ENCODE results near the gene NTM.

Gene NTM

DNA sequence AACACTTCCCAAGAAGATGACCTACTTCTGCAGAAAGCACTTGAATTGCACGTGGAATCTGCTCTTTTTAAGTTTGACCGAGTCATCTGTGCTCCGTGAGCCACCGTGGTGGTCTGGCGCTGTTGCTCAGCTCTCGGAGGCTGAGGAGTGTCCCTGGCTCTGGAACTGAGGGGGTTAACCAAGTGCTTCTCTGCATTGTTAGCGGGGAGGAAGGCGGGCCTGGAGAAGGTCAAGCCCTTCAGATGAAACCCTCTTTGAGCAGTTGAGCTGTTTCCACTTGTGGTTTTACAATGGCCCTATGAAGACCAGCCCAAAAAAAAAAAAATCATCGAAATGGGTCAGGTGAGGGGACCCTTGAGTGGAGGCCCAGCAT lies 286.4 kb downstream of the NTM start:
- TF ChIP-seq, protein P1, sequence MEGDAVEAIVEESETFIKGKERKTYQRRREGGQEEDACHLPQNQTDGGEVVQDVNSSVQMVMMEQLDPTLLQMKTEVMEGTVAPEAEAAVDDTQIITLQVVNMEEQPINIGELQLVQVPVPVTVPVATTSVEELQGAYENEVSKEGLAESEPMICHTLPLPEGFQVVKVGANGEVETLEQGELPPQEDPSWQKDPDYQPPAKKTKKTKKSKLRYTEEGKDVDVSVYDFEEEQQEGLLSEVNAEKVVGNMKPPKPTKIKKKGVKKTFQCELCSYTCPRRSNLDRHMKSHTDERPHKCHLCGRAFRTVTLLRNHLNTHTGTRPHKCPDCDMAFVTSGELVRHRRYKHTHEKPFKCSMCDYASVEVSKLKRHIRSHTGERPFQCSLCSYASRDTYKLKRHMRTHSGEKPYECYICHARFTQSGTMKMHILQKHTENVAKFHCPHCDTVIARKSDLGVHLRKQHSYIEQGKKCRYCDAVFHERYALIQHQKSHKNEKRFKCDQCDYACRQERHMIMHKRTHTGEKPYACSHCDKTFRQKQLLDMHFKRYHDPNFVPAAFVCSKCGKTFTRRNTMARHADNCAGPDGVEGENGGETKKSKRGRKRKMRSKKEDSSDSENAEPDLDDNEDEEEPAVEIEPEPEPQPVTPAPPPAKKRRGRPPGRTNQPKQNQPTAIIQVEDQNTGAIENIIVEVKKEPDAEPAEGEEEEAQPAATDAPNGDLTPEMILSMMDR (IDR thresholded peaks at IDR 0.05; ENCODE audit: control insufficient read depth, extremely low read depth, insufficient read depth) = no peak
- no peak for DNase-seq (ENCODE audit: low read depth)
- H3K4me3 ChIP-seq (ENCODE audit: low read depth, low read length) = no peak overlapping the region

DNA sequence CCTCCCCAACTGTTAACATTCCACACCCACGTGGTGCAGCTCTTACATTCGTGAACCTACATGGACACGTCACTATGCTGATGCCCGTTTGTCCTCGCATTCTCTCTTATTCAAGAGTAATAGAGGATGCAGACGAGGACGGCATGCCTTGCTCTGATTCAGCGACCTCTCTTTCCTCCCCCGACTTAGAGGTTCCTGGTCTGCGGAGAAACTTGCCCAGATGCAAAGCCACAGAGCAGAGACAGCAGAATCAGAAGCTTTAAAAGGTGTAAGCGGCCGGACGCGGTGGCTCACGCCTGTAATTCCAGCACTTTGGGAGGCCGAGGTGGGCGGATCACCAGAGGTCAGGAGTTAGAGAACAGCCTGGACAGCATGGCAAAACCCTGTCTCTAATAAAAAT lies 288.0 kb downstream of the NTM start:
- no peak overlapping the region for H3K4me3 ChIP-seq (ENCODE audit: low read depth, low read length)
- DNase-seq (ENCODE audit: low read depth) = no peak
- TF ChIP-seq, protein P1 (IDR thresholded peaks at IDR 0.05; ENCODE audit: control insufficient read depth, extremely low read depth, insufficient read depth) = no peak

DNA sequence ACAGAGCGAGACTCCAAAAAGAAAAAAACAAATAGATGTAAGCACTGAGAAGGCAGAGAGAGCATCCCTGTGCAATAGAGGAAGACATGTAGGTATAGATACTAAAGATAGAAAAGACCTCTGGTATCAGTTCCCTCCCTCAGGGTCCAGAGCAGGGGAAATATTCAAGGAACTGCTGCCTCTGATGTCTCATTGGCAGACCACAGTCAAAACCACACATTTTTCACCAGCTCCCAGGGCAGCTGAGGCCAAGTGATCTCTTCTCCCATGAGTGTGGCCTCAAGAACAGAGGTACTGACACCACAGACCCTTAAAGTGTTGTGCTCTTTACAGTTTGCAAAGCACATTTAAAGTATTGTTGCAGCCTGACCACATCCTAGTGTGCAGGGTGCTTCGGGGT lies 288.5 kb downstream of the NTM start:
- no peak overlapping the region for H3K4me3 ChIP-seq (ENCODE audit: low read depth, low read length)
- no peak for DNase-seq (ENCODE audit: low read depth)
- TF ChIP-seq, protein P1 (IDR thresholded peaks at IDR 0.05; ENCODE audit: control insufficient read depth, extremely low read depth, insufficient read depth) = no peak

- DNase-seq (ENCODE audit: low read depth) = no peak
- no peak overlapping the region for H3K4me3 ChIP-seq (ENCODE audit: low read depth, low read length)
- TF ChIP-seq, protein P1 (IDR thresholded peaks at IDR 0.05; ENCODE audit: control insufficient read depth, extremely low read depth, insufficient read depth) = no peak
These were observed 289.5 kb downstream of the NTM start for GRCh38 chr11:131659931-131660330.

DNA sequence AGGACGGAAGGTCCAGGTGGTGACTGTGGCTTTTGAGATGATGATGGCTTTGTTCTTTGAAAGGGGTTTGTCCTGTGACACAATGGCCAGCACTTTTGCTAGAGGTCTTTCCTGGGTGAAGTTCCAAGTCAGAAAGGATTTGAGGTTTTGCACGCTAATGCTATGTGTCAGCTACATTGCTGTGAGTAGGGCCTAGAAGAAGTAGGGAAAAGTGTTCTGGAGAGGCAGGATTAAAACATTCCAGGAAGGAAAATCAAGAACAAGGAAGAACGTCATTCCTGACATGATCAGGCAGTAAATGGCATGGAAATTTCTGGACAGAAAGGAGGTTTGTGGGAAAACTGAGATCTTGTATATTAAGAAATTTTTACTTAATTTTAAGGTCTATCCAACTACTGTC lies 290.7 kb downstream of the NTM start:
- DNase-seq (ENCODE audit: low read depth) = no peak
- no peak overlapping the region for H3K4me3 ChIP-seq (ENCODE audit: low read depth, low read length)
- TF ChIP-seq, protein P1 (IDR thresholded peaks at IDR 0.05; ENCODE audit: control insufficient read depth, extremely low read depth, insufficient read depth) = no peak

DNA sequence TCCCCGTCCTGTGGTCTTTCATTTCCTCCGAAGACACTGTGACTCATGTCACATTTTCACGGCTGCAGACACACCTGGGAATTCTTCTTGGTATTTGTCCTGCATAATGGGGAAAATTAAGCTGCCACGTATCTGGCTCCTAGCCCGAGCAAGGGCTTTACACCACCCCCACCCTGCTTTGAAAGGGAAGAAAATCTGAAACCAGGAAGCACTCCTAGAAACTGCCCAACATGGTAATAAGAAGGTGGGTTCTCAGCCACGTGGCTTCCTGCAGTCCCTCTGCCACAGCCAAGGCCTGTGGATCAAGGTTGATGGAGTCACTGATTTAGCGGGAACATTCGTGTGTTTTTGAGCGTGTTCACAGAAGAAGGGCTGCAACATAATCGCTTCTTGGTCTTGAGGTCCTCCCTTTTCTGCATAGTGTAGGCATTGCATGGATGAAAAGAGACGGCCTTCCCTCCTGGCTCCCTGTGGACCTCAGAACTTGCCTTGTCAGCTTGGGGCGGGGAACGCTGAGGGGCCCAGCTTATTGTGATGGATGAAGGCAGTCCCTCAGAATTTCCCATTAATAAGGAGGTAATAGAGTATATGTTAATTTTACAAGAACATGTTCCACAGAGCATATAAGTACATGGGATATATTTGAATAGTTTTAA lies 292.0 kb downstream of the NTM start:
- TF ChIP-seq, protein P1 (IDR thresholded peaks at IDR 0.05; ENCODE audit: control insufficient read depth, extremely low read depth, insufficient read depth) = no peak
- H3K4me3 ChIP-seq (ENCODE audit: low read depth, low read length) = no peak overlapping the region
- DNase-seq (ENCODE audit: low read depth) = no peak

DNA sequence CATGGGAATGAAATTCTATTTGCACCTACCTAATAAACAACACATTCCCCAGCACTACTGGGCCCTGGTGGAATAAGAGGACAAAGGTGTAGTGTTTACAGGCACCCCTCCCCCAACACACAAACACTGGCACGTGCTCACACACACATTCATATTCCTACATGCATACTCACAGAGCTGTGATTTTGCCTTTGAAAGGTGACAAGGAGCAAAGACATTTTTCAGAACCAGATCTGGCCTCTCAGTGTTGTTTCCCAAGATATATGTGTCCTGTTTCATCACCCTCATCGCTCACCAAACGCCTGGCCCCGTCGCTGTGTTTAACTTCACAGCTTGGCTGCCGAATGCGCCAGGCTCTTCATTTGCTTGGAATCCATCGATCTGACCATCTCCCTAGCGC lies 292.6 kb downstream of the NTM start:
- H3K4me3 ChIP-seq (ENCODE audit: low read depth, low read length) = no peak overlapping the region
- DNase-seq (ENCODE audit: low read depth) = no peak
- TF ChIP-seq, protein P1 (IDR thresholded peaks at IDR 0.05; ENCODE audit: control insufficient read depth, extremely low read depth, insufficient read depth) = no peak
